ENCODE measurements around the gene MAP2K6. TPM values are rescaled to one million over a fixed set of nuclear protein-coding genes. Genes with fewer than 3 reads are reported as not detected.

The MAP2K6 gene
- total and polyA plus RNA-seq, 2 donors (not counting 3 experiments of a cell fraction or from before 2014, with no cell fraction given), result 5.9 to 13.9 TPM

- no peak overlapping the region for H3K4me3 ChIP-seq (replicated peaks in 1 of 3; ENCODE audit: insufficient read depth in 1 of 3, low read depth in 1 of 3, low read length in 3 of 3)
- H3K27me3 ChIP-seq (ENCODE audit: control insufficient read depth in 2 of 2, insufficient read depth in 2 of 2, low read length in 2 of 2), result no peaks in the 10 kb centered on the region
- H3K79me2 ChIP-seq (ENCODE audit: control insufficient read depth, insufficient read depth, low read length), result no peaks in the 10 kb centered on the region
- no peak overlapping the region for H2AFZ ChIP-seq (ENCODE audit: low read depth, low read length)
- no peaks in the 10 kb centered on the region for H3K36me3 ChIP-seq (ENCODE audit: control insufficient read depth in 2 of 2, extremely low read depth in 1 of 2, insufficient read depth in 2 of 2, low read length in 2 of 2)
- no peaks in the 10 kb centered on the region for H3K9me1 ChIP-seq (replicated peaks; ENCODE audit: control insufficient read depth, extremely low read depth, insufficient read depth, low read length)
- peak; percentile 62 for DNase-seq (ENCODE audit: low read depth, low spot score)
- POLR2A ChIA-PET, result no interaction called here
- no peaks in the 10 kb centered on the region for H4K20me1 ChIP-seq (replicated peaks; ENCODE audit: control insufficient read depth, extremely low read depth, insufficient read depth, low read length)
- no peak for TF ChIP-seq POLR2AphosphoS5 (IDR thresholded peaks at IDR 0.05; ENCODE audit: insufficient read depth, low read depth, low read length)
- TF ChIP-seq FOS (IDR thresholded peaks at IDR 0.05; ENCODE audit: borderline replicate concordance, insufficient read depth, low read length), result peak; percentile 11
- TF ChIP-seq POLR2A (IDR thresholded peaks at IDR 0.05; ENCODE audit: low read depth, low read length), result no peak
- BruUV-seq (replicated peaks), result no TSS peak
- H3K9me3 ChIP-seq (replicated peaks; ENCODE audit: control insufficient read depth, insufficient read depth, low read length), result no peaks in the 10 kb centered on the region
- H3K27ac ChIP-seq (ENCODE audit: insufficient read depth, low read depth, low read length), result no peak overlapping the region
- peak overlapping the region; percentile 42 for H3K4me2 ChIP-seq (ENCODE audit: insufficient read depth, low read length)
- no peak overlapping the region for H3K9ac ChIP-seq (replicated peaks; ENCODE audit: extremely low read depth, insufficient read depth, low read length)
- CTCF ChIA-PET, result interaction anchor here (0.9 to 3.1 kb wide), 12 partner anchors 12 to 198 kb away, joined by 3 to 18 read pairs (median 5); partner anchors contain the start of gene MAP2K6
- intact Hi-C loops (cut with micrococcal nuclease), result no loop called here
- H3K4me1 ChIP-seq (ENCODE audit: control insufficient read depth, extremely low read depth, insufficient read depth, low read length), result peaks cover 20% of the 10 kb centered on the region
- dilution Hi-C loops (cut with MboI; ENCODE audit: extremely low pct_ligation_motif_present, low sequenced_read_pairs), result no loop called here
- FAIRE-seq, result peak; percentile 76
Observed at GRCh38 chr17:69445132-69445531, 30.6 kb downstream of the MAP2K6 start.

- H3K27ac ChIP-seq (ENCODE audit: insufficient read depth, low read depth, low read length), result no peak overlapping the region
Observed at GRCh38 chr17:69447726-69448125, 33.2 kb downstream of the MAP2K6 start.

More at GRCh38 chr17:69447726-69448125, 33.2 kb downstream of the MAP2K6 start:
- intact Hi-C loops (cut with micrococcal nuclease) (loop anchor here (2.0 kb wide), 1 partner anchor 17 kb away; no protein-coding TSS in a partner anchor), dilution Hi-C loops (cut with MboI; ENCODE audit: extremely low pct_ligation_motif_present, low sequenced_read_pairs) (no loop called here)
- no peaks in the 10 kb centered on the region for H3K79me2 ChIP-seq (ENCODE audit: control insufficient read depth, insufficient read depth, low read length)
- no peaks in the 10 kb centered on the region for H3K36me3 ChIP-seq (ENCODE audit: control insufficient read depth in 2 of 2, extremely low read depth in 1 of 2, insufficient read depth in 2 of 2, low read length in 2 of 2)
- TF ChIP-seq GATA2 (IDR thresholded peaks at IDR 0.05; ENCODE audit: insufficient read depth, insufficient read length, low read depth, low read length) (no peak), JUN (IDR thresholded peaks at IDR 0.05; ENCODE audit: borderline replicate concordance, insufficient read depth, insufficient read length, low read depth) (no peak), MAX (IDR thresholded peaks at IDR 0.05; ENCODE audit: insufficient read depth, insufficient read length) (no peak), POLR2AphosphoS5 (IDR thresholded peaks at IDR 0.05; ENCODE audit: insufficient read depth, low read depth, low read length) (no peak), CTCF (IDR thresholded peaks at IDR 0.05; ENCODE audit: extremely low read depth in 1 of 2, insufficient read depth in 1 of 2, low read depth in 1 of 2, low read length in 2 of 2) (no peak), MYC (IDR thresholded peaks at IDR 0.05; ENCODE audit: low read depth, low read length) (no peak), POLR2A (IDR thresholded peaks at IDR 0.05; ENCODE audit: low read depth, low read length) (no peak), EZH2 (IDR thresholded peaks at IDR 0.05; ENCODE audit: borderline replicate concordance, low read depth, low read length, severe bottlenecking) (no peak), FOS (IDR thresholded peaks at IDR 0.05; ENCODE audit: borderline replicate concordance, insufficient read depth, low read length) (no peak)
- FAIRE-seq (no peak), DNase-seq (ENCODE audit: low read depth, low spot score) (no peak)
- no peak overlapping the region for H3K4me2 ChIP-seq (ENCODE audit: insufficient read depth, low read length)
- ChIA-PET CTCF (no interaction called here), POLR2A (no interaction called here)
- no peaks in the 10 kb centered on the region for H3K27me3 ChIP-seq (ENCODE audit: control insufficient read depth in 2 of 2, insufficient read depth in 2 of 2, low read length in 2 of 2)
- H3K9me1 ChIP-seq (replicated peaks; ENCODE audit: control insufficient read depth, extremely low read depth, insufficient read depth, low read length), result no peaks in the 10 kb centered on the region
- no peak overlapping the region for H3K4me3 ChIP-seq (replicated peaks in 1 of 3; ENCODE audit: insufficient read depth in 1 of 3, low read depth in 1 of 3, low read length in 3 of 3)
- no peak overlapping the region for H3K9ac ChIP-seq (replicated peaks; ENCODE audit: extremely low read depth, insufficient read depth, low read length)
- H2AFZ ChIP-seq (ENCODE audit: low read depth, low read length), result no peak overlapping the region
- peaks cover 38% of the 10 kb centered on the region for H3K4me1 ChIP-seq (ENCODE audit: control insufficient read depth, extremely low read depth, insufficient read depth, low read length)
- H3K9me3 ChIP-seq (replicated peaks; ENCODE audit: control insufficient read depth, insufficient read depth, low read length), result no peaks in the 10 kb centered on the region
- no peaks in the 10 kb centered on the region for H4K20me1 ChIP-seq (replicated peaks; ENCODE audit: control insufficient read depth, extremely low read depth, insufficient read depth, low read length)
- no TSS peak for BruUV-seq (replicated peaks)

Measured in endothelial cell of umbilical vein (primary cell).